ENCODE data around the gene DENND2A.

The DENND2A gene

GRCh38 chr7:140611641-140612040 lies 29.0 kb downstream of the DENND2A start:
- DNase-seq: no peak

DNA sequence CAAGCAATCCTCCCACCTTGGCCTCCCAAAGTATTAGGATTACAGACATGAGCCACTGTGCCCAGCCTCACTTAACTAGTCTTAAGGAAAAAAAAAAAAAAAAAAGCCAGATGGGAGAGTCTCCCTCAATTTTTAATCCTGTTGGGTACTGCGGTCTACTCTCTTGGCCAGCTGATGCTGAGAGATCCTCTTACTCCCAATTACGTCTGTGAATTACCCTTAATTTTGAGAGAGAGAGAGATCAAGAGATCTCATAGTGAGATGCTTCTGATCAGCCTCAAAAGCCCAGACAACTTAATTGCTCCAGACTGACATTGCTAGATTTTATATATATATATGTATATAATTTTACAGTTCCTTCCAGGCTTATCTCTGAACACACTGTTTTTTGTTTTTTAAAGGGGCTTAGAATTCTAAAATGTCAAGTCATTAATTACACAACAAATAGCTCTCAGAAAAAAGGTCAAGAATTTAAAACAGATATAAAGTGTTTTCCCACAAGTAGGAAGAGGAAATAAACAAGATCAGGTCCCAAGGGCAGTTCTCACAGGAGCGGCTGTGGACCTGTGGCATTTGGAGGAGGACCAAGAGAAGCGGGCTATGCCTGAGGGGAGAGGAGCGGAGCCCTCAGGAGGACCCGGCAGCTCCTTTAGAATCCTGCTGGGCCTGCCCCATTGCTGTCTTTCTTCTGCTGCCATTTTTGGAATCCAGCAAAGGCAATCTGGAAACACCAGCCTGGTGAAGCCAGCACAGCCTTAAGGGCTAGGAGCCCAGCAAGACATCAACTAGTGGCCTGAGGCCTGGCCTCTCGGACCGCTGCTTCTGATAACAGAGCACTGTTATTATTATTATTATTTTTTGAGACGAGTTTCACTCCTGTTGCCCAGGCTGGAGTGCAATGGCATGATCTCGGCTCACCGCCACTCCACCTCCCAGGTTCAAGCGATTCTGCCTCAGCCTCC lies 30.1 kb downstream of the DENND2A start:
- DNase-seq: no peak

DNA sequence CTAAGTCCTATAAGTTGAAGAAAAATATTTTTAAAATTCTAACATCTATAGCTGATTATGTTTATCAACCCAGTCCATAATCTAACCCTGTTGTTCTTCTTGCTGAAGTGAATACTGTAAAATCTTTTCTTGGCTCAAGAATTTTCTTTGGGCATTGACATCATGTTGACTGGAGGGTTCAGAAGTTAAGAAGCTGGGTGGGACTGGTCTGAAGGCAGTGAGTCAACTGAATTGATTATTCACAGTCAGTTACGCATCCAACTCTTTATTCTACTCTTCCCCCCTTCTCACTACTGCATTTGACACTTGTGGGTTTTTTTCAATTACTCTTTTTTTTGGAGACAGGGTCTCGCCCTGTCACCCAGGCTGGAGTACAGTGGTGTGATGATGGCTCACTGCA lies 31.0 kb downstream of the DENND2A start:
- no peak for DNase-seq

GRCh38 chr7:140607441-140607989 lies 33.1 kb downstream of the DENND2A start:
- DNase-seq: no peak

- no peak for DNase-seq
Measured at GRCh38 chr7:140605337-140605736, 35.3 kb downstream of the DENND2A start.

- no peak for DNase-seq
Measured at GRCh38 chr7:140604760-140605159, 35.9 kb downstream of the DENND2A start.

DNA sequence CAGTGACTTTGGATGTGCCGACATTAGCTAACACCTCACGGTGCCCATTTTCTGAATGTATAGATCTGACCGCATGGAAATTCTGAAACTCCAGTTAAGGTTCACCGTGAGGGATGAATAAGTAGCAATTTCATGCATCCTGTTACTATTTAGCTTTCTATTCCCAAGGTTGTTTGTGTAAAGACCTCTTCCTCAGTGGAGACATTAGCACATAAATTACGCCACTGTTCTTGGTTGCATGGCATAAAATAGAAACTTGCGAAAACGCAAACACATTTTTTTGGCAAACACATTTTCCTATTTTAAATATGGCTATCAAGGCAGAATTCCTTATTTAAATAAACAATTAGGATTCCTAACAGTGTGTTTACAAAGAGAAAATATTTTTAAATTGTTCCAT lies 36.5 kb downstream of the DENND2A start:
- DNase-seq: no peak

DNA sequence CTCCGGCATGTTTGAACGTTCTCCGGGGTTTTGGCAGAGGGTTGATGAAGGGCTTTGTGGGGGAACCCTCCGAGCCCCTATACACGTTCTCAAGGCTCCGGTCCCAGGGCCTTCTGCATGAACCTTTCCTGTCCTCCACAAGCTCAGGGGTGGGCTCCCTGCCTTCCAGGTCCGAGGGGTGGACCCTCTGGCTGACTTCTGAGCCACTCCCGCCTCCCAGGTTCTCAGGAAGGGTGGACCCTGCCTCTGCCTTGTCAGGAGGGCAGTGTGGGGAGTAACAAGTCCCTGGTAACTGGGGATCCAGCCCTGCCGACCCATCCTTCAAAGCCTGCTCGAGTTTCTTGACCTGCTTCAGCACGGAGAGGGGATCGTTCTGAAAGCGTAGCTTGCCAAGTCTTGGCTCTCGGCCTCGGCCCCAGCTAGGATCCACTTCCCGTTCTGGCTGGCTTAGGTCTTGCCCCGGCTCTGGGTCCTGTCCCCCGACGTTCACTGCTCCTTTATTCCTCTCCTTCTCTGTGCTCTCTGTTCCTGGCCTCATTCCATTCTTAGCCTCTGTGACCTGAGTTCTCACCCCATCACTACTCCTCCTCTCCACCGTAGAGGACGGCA lies 38.9 kb downstream of the DENND2A start:
- no peak for DNase-seq

GRCh38 chr7:140600341-140600740 lies 40.3 kb downstream of the DENND2A start:
- DNase-seq: no peak

DNA sequence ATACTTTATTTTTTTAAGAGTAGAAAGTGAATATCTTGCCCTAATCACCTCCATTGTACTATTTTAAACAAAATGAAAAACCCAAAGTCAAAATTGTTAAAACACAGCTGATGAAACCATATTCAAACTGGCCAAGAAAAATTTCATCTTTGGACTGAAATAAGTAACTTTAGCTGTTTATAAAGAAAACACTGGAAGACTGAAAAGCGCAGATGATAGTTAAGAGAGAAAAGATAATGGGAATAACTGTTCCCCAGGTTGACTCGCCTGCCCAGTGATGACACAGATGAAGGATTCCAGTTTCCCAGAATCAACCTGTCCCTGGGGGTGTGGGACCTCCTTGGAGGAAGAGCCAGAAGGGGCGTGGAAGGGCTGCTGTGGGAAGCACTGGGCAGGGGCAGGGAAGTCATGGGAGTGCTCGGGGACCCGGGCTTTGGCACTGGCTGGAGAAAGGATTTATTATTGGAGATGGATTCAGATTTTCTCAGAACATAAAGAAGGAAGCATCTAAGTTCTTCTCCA lies 43.1 kb downstream of the DENND2A start:
- DNase-seq: no peak

- DNase-seq: no peak
Measured at GRCh38 chr7:140596519-140597427, 43.8 kb downstream of the DENND2A start.

DNA sequence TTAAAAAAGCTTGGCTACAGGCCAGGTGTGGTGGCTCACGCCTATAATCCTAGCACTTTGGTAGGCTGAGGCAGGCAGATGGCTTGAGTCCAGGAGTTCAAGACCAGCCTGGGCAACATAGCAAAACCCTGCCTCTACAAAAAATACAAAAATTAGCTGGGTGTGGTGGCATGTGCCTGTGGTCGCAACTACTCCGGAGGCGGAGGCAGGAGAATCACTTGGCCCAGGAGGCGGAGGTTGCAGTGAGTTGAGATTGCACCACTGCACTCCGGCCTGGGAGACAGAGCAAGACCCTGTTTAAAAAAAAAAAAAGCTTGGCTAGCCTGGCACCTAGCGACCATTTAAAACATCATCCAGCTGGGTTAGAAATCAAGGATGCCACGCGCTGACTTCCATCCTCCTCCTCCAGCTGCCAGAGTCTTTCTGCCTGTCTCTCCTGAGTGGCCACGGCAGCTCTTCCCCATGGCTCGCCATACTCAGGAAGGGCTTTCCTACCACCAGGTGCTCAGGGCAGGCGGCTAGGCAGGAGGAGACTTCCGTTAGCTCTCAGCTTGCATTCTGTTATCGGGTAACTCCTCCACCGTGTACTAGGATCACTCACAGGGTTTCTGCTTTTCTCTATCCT lies 45.0 kb downstream of the DENND2A start:
- no peak for DNase-seq

DNA sequence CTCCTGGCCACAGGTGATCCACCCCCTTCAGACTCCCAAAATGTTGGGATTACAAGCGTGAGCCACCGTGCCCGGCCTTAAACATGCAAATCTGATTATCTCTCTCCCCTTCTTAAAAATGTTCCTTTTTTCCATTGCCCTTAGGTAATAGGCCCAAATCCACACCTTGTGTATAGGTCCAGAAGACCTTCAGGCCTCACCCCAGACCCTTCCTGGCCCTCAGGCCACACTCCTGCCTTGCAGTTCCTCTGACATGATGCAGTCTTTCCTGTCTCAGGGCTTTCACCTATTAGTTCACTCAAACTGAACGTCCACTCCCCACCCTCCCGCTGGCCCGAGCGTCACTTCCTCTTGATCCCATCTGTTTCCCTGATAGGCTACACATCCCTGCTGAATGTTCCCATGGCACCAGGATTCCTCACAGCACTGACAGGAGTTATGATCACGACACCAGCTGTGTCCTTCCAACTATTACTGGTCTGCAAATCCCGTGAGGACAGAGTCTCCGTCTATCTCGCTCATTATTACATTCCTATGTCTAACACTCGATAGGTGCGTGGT lies 46.4 kb downstream of the DENND2A start:
- DNase-seq: no peak

GRCh38 chr7:140593672-140593982 lies 47.0 kb downstream of the DENND2A start:
- no peak for DNase-seq

DNA sequence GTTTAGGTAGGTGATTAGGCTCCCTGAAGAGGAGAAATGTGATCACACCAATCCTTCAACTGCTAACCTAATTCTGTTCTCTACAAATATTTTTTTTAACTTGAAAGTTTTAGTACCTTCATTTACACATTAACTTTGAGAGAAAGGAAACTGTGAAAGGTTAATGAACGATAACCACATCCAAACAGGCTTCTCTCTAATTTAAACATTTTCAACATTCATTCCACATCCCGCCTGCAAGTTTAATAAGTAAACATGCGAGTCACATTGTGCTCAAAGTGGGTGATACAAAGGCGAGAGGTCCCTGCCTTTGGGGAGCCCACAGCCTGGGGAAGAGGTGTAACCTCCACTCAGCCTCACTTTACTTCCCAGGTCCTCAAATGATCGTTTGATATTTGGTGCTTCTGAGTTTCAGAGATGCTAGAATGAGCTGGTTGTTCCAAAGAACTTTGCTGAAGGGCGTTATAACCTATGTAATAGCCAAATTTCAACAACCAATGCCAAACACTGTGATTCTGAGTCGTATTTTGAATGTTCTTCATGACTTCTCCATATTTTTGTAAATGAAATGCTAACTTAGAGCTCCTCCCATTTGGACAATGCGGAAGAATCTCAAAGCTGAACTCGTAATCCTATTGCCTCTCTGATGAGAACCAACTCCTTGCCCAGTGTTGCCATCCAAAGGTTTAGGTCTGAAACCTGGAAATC lies 47.5 kb downstream of the DENND2A start:
- DNase-seq: no peak

DNA sequence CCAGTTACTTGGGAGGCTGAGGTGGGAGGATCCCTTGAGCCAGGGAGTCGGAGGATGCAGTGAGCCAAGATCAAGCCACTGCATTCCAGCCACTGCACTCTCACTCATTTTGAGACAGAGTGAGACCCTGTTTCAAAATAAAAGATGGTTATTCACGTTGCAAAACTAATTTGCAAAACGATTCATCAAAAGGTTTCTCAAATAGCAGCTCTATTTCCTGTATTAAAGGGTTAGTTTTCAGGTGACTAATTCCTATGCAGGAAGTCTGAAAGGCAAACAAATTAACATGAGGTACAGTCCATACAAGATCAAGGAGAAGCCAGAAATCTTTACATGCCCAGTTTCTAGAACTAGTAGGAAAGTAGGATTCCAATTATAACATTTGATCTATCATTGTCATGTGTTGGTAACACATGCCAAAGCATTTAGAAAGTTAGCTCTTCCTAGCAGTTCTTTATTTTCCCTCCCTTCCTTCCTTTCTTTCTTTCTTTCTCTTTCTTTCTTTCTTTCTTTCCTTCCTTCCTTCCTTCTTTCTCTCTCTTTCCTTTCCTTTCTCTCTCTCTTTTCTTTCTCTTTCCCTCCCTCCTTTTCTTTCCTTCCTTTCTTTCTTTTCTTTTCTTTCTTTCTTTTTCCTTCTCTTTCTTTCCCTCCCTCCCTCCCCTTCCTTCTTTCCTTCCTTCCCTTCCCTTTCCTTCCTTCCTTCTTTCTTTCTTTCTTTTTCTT lies 49.3 kb downstream of the DENND2A start:
- DNase-seq: no peak

DNA sequence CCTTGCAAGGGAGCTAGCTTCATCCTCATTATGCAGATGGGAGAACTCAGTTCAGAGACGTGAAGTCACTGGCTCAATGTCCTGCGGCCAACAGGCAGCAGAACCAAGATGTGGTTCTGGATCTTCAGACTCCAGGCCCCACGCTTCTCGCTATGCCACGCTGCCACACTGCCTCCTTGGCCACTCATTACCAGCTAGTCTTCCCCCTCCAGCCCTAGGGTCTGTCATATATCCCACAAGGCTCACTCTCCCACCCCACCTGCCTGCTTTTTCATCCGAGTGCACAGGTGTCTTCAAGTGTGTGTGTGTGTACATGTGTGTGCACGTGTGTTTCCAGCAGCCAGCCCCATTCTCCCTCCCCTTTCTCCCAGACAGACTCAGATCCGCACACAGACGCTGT lies 53.4 kb downstream of the DENND2A start:
- DNase-seq: no peak

DNA sequence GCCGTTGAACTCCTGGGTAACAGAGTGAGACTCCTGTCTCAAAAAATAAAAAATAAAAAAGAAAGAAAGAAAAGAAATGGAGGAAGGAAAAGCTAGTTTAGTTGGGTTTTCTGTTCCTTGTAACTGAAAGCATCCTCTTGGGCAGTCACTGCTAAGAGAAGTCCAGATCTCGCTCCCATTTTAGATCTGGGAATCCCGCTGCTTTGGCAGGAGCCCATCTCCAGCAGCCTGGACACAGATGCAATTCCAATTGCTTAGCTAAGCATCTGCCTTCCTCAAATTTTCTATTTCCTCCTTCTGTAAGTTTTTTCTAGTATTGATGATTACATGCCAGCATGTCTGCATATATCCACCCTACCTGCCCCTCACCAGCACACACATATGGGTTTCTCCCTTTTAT lies 54.1 kb downstream of the DENND2A start:
- no peak for DNase-seq

- DNase-seq: no peak
Measured at GRCh38 chr7:140585333-140585732, 55.3 kb downstream of the DENND2A start.

GRCh38 chr7:140584195-140584851 lies 56.3 kb downstream of the DENND2A start:
- DNase-seq: no peak
